WTC11 (cell line): ENCODE results near the gene REEP1. TPM values are rescaled to one million over a fixed set of nuclear protein-coding genes. Genes with fewer than 3 reads are reported as not detected.

Experiments
- ATAC-seq: fragments of 200-7000 bp; cut with Tn5 transposase; 2 replicates; pipeline ENCODE4 v1.10.0; 2021; ENCODE audit warnings: mild to moderate bottlenecking, moderate library complexity
- CTCF ChIA-PET: fragments of 300-600 bp; sonication (Branson Sonifier 250); formaldehyde crosslinking; loops from one replicate; lab custom pipeline; 2021; ENCODE audit warnings: antibody characterized with exemption; lab: Charles Lee
- POLR2A ChIA-PET: fragments of 350-600 bp; sonication (Branson Sonifier 250); formaldehyde crosslinking; loops from one replicate; lab custom pipeline; 2021; ENCODE audit warnings: antibody characterized with exemption; lab: Charles Lee
- DNase-seq: peaks from one replicate; pipeline ENCODE4 v3.0.0; 2021; ENCODE audit warnings: low spot score
- H3K27ac Mint-ChIP-seq: 2 replicates; pipeline ENCODE4 v1.8.0; 2021; ENCODE audit warnings: mixed read lengths
- H3K27me3 Mint-ChIP-seq: 2 replicates; pipeline ENCODE4 v1.8.0; 2021; ENCODE audit warnings: low read depth, mild to moderate bottlenecking, moderate library complexity, mixed read lengths
- H3K36me3 Mint-ChIP-seq: 2 replicates; pipeline ENCODE4 v1.8.0; 2021; ENCODE audit warnings: mixed read lengths
- H3K4me1 Mint-ChIP-seq: 2 replicates; pipeline ENCODE4 v1.8.0; 2022; ENCODE audit warnings: mixed read lengths
- H3K4me3 Mint-ChIP-seq: 2 replicates; pipeline ENCODE4 v1.8.0; 2021; ENCODE audit warnings: mild to moderate bottlenecking, moderate library complexity, mixed read lengths
- H3K9me3 Mint-ChIP-seq: 2 replicates; pipeline ENCODE4 v1.8.0; 2021; ENCODE audit warnings: mixed read lengths
- ATF3 ChIP-seq: sonication (generic); formaldehyde crosslinking; conservative IDR thresholded peaks from 2 replicates; pipeline ENCODE4 v1.8.1; 2022; ENCODE audit warnings: mild to moderate bottlenecking, missing genetic modification reagents
- CBFB ChIP-seq: sonication (generic); formaldehyde crosslinking; IDR thresholded peaks from 2 replicates; pipeline ENCODE4 v1.8.1; 2022; ENCODE audit warnings: mild to moderate bottlenecking, low read depth, missing genetic modification reagents
- E2F1 ChIP-seq: sonication (generic); formaldehyde crosslinking; IDR thresholded peaks from 2 replicates; pipeline ENCODE4 v1.8.0; 2022; ENCODE audit warnings: mild to moderate bottlenecking, missing genetic modification reagents
- E2F4 ChIP-seq: sonication (generic); formaldehyde crosslinking; IDR thresholded peaks from 2 replicates; pipeline ENCODE4 v1.8.1; 2022; ENCODE audit warnings: low read depth, mild to moderate bottlenecking, moderate library complexity, missing genetic modification reagents, borderline replicate concordance
- ERG ChIP-seq: fragments of 250-450 bp; sonication (Bioruptor Pico); IDR thresholded peaks from 2 replicates; pipeline ENCODE4 v1.8.0; 2021; ENCODE audit warnings: mild to moderate bottlenecking
- ESRRA ChIP-seq: sonication (generic); formaldehyde crosslinking; IDR thresholded peaks from 2 replicates; pipeline ENCODE4 v1.8.1; 2022; ENCODE audit warnings: mild to moderate bottlenecking, missing genetic modification reagents, borderline replicate concordance
- ETV6 ChIP-seq: sonication (generic); formaldehyde crosslinking; IDR thresholded peaks from 2 replicates; pipeline ENCODE4 v1.8.1; 2022; ENCODE audit warnings: mild to moderate bottlenecking, missing genetic modification reagents
- FOXP4 ChIP-seq: sonication (generic); formaldehyde crosslinking; IDR thresholded peaks from 2 replicates; pipeline ENCODE4 v1.8.0; 2022; ENCODE audit warnings: mild to moderate bottlenecking, missing genetic modification reagents
- GABPB1 ChIP-seq: sonication (generic); formaldehyde crosslinking; IDR thresholded peaks from 2 replicates; pipeline ENCODE4 v1.8.1; 2023; ENCODE audit warnings: mild to moderate bottlenecking, missing genetic modification reagents
- NR1H2 ChIP-seq: sonication (generic); formaldehyde crosslinking; IDR thresholded peaks from 2 replicates; pipeline ENCODE4 v1.9.0; 2021; ENCODE audit warnings: mild to moderate bottlenecking, moderate library complexity, missing genetic modification reagents
- PREB ChIP-seq: sonication (generic); formaldehyde crosslinking; IDR thresholded peaks from 2 replicates; pipeline ENCODE4 v1.8.1; 2022; ENCODE audit warnings: mild to moderate bottlenecking, missing genetic modification reagents, moderate library complexity, borderline replicate concordance
- SOX15 ChIP-seq: fragments of 250-450 bp; sonication (Bioruptor Pico); IDR thresholded peaks from 2 replicates; pipeline ENCODE4 v1.9.0; 2021; ENCODE audit warnings: mild to moderate bottlenecking
- TEAD1 ChIP-seq: sonication (generic); formaldehyde crosslinking; IDR thresholded peaks from 2 replicates; pipeline ENCODE4 v1.8.0; 2022; ENCODE audit warnings: mild to moderate bottlenecking, missing genetic modification reagents
- ZNF232 ChIP-seq: sonication (generic); formaldehyde crosslinking; IDR thresholded peaks from 2 replicates; pipeline ENCODE4 v1.8.0; 2022; ENCODE audit warnings: mild to moderate bottlenecking, missing genetic modification reagents
- ZNF281 ChIP-seq: sonication (generic); formaldehyde crosslinking; IDR thresholded peaks from 2 replicates; pipeline ENCODE4 v1.8.0; 2023; ENCODE audit warnings: mild to moderate bottlenecking, missing genetic modification reagents
- ZSCAN18 ChIP-seq: fragments of 250-450 bp; sonication (Bioruptor Pico); IDR thresholded peaks from 2 replicates; pipeline ENCODE4 v2.1.2; 2022; ENCODE audit warnings: mild to moderate bottlenecking, moderate library complexity
- total RNA-seq: library from RNA; stranded (reverse); gene quantifications from 3 replicates; pipeline ENCODE4 v1.2.3, GENCODE V29; 2021

REEP1 gene
- total RNA-seq, 1 experiment from 2014 or later = 1.9 TPM

- H3K36me3 Mint-ChIP-seq = no peaks in the 10 kb centered on the region
- CTCF ChIA-PET = interaction anchor here (1.1 kb wide), 2 partner anchors 37 to 115 kb away, joined by 3 read pairs; no protein-coding TSS in a partner anchor
- POLR2A ChIA-PET = no interaction called here
- H3K27me3 Mint-ChIP-seq = no peaks in the 10 kb centered on the region
- DNase-seq = no peak
- no peaks in the 10 kb centered on the region for H3K9me3 Mint-ChIP-seq
- TF ChIP-seq ZNF232 (CRISPR knock-in tag) (no peak), NR1H2 (CRISPR knock-in tag) (no peak), CBFB (CRISPR knock-in tag) (no peak), ZNF281 (CRISPR knock-in tag) (no peak), ETV6 (CRISPR knock-in tag) (no peak), ATF3 (no peak), SOX15 (no peak), E2F4 (CRISPR knock-in tag) (no peak), ZSCAN18 (CRISPR knock-in tag) (no peak), GABPB1 (CRISPR knock-in tag) (no peak), TEAD1 (no peak), ESRRA (CRISPR knock-in tag) (no peak), ERG (no peak), E2F1 (no peak), PREB (CRISPR knock-in tag) (no peak), FOXP4 (no peak)
- TF ChIP-seq, all 79 proteins: peak for 0
- no peak overlapping the region for H3K4me3 Mint-ChIP-seq
- ATAC-seq = no peak
- H3K27ac Mint-ChIP-seq = no peak overlapping the region
- peaks cover 38% of the 10 kb centered on the region for H3K4me1 Mint-ChIP-seq
Observed at GRCh38 chr2:86258106-86258505, 79.3 kb downstream of the REEP1 start.
